HEK293 (cell line): Measurements from ENCODE around the gene FGD1.

ENCODE experiments used
- GFI1B ChIP-seq: fragments of 450-650 bp; formaldehyde crosslinking; IDR thresholded peaks from 2 replicates; pipeline ENCODE4 v1.5.1; 2016; ENCODE audit warnings: missing biosample characterization, missing genetic modification characterization
- ZNF558 ChIP-seq: fragments of 450-650 bp; formaldehyde crosslinking; IDR thresholded peaks from 2 replicates; pipeline ENCODE4 v1.5.1; 2016; ENCODE audit warnings: missing biosample characterization, missing genetic modification characterization

DNA sequence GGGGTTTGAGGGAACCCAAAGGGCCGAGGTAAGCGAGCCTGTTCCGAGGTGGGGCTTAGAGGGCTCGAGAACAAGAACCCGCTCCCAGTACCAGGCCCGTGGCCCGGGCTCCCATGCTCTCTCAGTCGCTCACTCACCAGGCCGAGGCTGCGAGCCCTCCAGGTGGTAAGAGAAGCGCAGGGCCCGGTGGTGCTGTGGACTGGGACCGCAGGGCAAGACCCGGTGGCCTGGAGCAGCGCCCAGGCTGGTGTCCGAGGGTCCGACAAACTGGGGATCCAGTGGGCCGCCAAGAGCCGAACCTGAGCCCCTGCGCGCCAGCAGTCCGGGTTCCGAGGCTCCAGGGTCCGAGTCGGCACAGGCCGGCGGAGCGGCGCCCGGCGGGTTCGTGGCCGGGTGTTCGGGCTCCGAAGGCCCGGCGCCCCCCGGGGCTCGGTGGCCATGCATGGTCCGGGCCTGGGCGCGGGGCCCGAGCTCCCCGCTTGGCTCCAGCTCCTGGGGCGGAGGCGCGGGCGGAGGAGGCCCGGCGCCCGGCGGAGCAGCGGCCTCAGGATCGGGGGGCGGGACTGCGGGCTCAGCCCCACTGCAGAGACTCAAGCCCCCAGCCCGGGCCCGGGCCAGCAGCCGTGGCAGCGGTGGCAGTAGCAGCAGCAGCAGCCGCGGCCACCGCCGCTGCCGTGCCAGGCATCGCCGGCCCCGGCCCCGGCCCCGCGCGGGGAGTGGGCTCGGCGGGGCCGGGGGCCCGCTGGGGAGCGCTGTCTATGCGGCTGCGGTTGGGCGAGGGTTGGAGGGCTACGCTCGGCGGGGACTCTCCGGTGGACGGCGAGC is 833 bp downstream of the FGD1 start:
- no peak for TF ChIP-seq ZNF558 (tag by site-specific recombination)
- TF ChIP-seq GFI1B (tag by site-specific recombination): no peak
